Measurements from ENCODE around the gene PTPRM. TPM values are rescaled to one million over a fixed set of nuclear protein-coding genes. Genes with fewer than 3 reads are reported as not detected.

The PTPRM gene
- polyA plus RNA-seq, 4 donors, result 82.9 to 104 (median 97.8) TPM

- DNase-seq (ENCODE audit: low read depth in 4 of 4, low spot score in 3 of 4), result no peak
Measured at GRCh38 chr18:7624697-7625096, 57.6 kb downstream of the PTPRM start.

- DNase-seq (ENCODE audit: low read depth in 4 of 4, low spot score in 3 of 4), result no peak
Measured at GRCh38 chr18:7626175-7626921, 59.2 kb downstream of the PTPRM start.

- DNase-seq (ENCODE audit: low read depth in 4 of 4, low spot score in 3 of 4), result no peak
Measured at GRCh38 chr18:7626922-7627440, 59.9 kb downstream of the PTPRM start.

- DNase-seq (ENCODE audit: low read depth in 4 of 4, low spot score in 3 of 4), result no peak
Measured at GRCh38 chr18:7629416-7629815, 62.3 kb downstream of the PTPRM start.

GRCh38 chr18:7630731-7631442 lies 63.8 kb downstream of the PTPRM start:
- no peak for DNase-seq (ENCODE audit: low read depth in 4 of 4, low spot score in 3 of 4)

- no peak for DNase-seq (ENCODE audit: low read depth in 4 of 4, low spot score in 3 of 4)
Measured at GRCh38 chr18:7632152-7633098, 65.3 kb downstream of the PTPRM start.

GRCh38 chr18:7633171-7633570 lies 66.1 kb downstream of the PTPRM start:
- DNase-seq (ENCODE audit: low read depth in 4 of 4, low spot score in 3 of 4), result no peak

GRCh38 chr18:7635948-7636347 lies 68.8 kb downstream of the PTPRM start:
- DNase-seq (ENCODE audit: low read depth in 4 of 4, low spot score in 3 of 4), result no peak

- DNase-seq (ENCODE audit: low read depth in 4 of 4, low spot score in 3 of 4), result no peak
Measured at GRCh38 chr18:7637269-7637668, 70.2 kb downstream of the PTPRM start.

- DNase-seq (ENCODE audit: low read depth in 4 of 4, low spot score in 3 of 4), result no peak
Measured at GRCh38 chr18:7638321-7638720, 71.2 kb downstream of the PTPRM start.

GRCh38 chr18:7641813-7642212 lies 74.7 kb downstream of the PTPRM start:
- no peak for DNase-seq (ENCODE audit: low read depth in 4 of 4, low spot score in 3 of 4)

GRCh38 chr18:7642331-7642890 lies 75.3 kb downstream of the PTPRM start:
- DNase-seq (ENCODE audit: low read depth in 4 of 4, low spot score in 3 of 4), result no peak

GRCh38 chr18:7645756-7646155 lies 78.6 kb downstream of the PTPRM start:
- no peak for DNase-seq (ENCODE audit: low read depth in 4 of 4, low spot score in 3 of 4)

- DNase-seq (ENCODE audit: low read depth in 4 of 4, low spot score in 3 of 4), result no peak
Measured at GRCh38 chr18:7646174-7646886, 79.2 kb downstream of the PTPRM start.

GRCh38 chr18:7647500-7647899 lies 80.4 kb downstream of the PTPRM start:
- DNase-seq (ENCODE audit: low read depth in 4 of 4, low spot score in 3 of 4), result no peak

- no peak for DNase-seq (ENCODE audit: low read depth in 4 of 4, low spot score in 3 of 4)
Measured at GRCh38 chr18:7657050-7657449, 89.9 kb downstream of the PTPRM start.

GRCh38 chr18:7657937-7658336 lies 90.8 kb downstream of the PTPRM start:
- no peak for DNase-seq (ENCODE audit: low read depth in 4 of 4, low spot score in 3 of 4)

GRCh38 chr18:7658701-7659100 lies 91.6 kb downstream of the PTPRM start:
- DNase-seq (ENCODE audit: low read depth in 4 of 4, low spot score in 3 of 4), result no peak

- no peak for DNase-seq (ENCODE audit: low read depth in 4 of 4, low spot score in 3 of 4)
Measured at GRCh38 chr18:7661207-7661606, 94.1 kb downstream of the PTPRM start.

GRCh38 chr18:7662866-7663265 lies 95.8 kb downstream of the PTPRM start:
- DNase-seq (ENCODE audit: low read depth in 4 of 4, low spot score in 3 of 4), result no peak
